ENCODE results near the gene ADGRD2. TPM values are rescaled to one million over a fixed set of nuclear protein-coding genes. Genes with fewer than 3 reads are reported as not detected.

ADGRD2 gene
- total RNA-seq, 1 experiment from 2014 or later, result 1.5 TPM

DNA sequence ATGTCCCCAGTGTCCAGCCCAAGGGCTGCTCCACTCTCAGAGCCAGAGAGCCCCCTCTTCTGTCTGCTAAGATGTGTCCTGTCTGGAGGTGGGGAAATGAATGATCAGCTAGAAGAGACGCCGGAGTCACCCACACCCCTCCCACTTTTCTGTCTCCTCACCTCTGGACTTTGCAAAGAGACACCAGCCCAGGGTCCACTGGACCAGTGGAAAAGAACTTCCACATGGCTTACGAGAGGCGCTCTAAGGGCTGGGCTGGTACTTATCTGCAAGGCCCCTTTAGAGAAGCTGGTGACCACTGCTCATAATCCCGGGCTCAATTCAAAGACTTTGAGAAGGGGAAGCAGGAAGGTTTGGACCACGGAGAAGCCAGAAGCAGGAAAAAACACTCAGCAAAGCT, 47.8 kb downstream of the ADGRD2 start:
- Histone ChIP-seq H2BK20ac (ENCODE audit: low read depth, low read length, poor library complexity, severe bottlenecking) (no peak overlapping the region), H3K9ac (ENCODE audit: extremely low read depth, insufficient read length, low read length) (no peak overlapping the region), H3K56ac (ENCODE audit: insufficient read length, low read depth, low read length) (no peak overlapping the region), H4K5ac (ENCODE audit: insufficient read length, low read depth, low read length) (no peak overlapping the region), H3K18ac (ENCODE audit: insufficient read length, low read depth, low read length) (no peak overlapping the region), H4K20me1 (ENCODE audit: control insufficient read depth, insufficient read depth, insufficient read length) (no peaks in the 10 kb centered on the region), H3K23ac (ENCODE audit: insufficient read length, low read depth, low read length) (no peak overlapping the region), H2BK120ac (ENCODE audit: low read depth, low read length, poor library complexity, severe bottlenecking) (no peak overlapping the region), H3K14ac (ENCODE audit: insufficient read depth, low read length) (no peak overlapping the region), H2BK15ac (ENCODE audit: low read depth, low read length) (no peak overlapping the region), H3K4me2 (ENCODE audit: insufficient read depth, insufficient read length, low read length) (no peak overlapping the region), H3K79me2 (ENCODE audit: insufficient read depth, low read length) (no peaks in the 10 kb centered on the region), H2AFZ (ENCODE audit: low read length) (no peak overlapping the region), H3K4me1 (ENCODE audit: insufficient read depth, low read length) (no peaks in the 10 kb centered on the region), H3K79me1 (ENCODE audit: insufficient read depth, low read depth, low read length, poor library complexity, severe bottlenecking) (no peaks in the 10 kb centered on the region), H3T11ph (ENCODE audit: low read length) (no peak overlapping the region), H3K27ac (ENCODE audit: insufficient read length, low read depth, low read length) (no peak overlapping the region), H4K8ac (replicated peaks; ENCODE audit: insufficient read length, low read depth, low read length) (no peak overlapping the region), H3K23me2 (ENCODE audit: insufficient read length, low read depth, low read length, poor library complexity, severe bottlenecking) (no peaks in the 10 kb centered on the region), H3K27me3 (ENCODE audit: insufficient read depth, low read length) (peaks cover 13% of the 10 kb centered on the region), H3K9me3 (ENCODE audit: control insufficient read depth, low read depth, low read length) (no peaks in the 10 kb centered on the region), H2BK12ac (ENCODE audit: insufficient read length, low read depth, low read length) (no peak overlapping the region), H3K4ac (ENCODE audit: low read depth, low read length) (no peak overlapping the region), H4K91ac (ENCODE audit: insufficient read length, low read depth, low read length) (no peak overlapping the region), H2AK5ac (ENCODE audit: insufficient read length, low read length) (no peak overlapping the region), H2BK5ac (ENCODE audit: insufficient read length, low read length) (no peak overlapping the region)
- Mint-ChIP-seq H3K4me1 (peaks cover 0 to 25% of the 10 kb centered on the region in 2 experiments; a peak in 2 of 4 replicates), H3K27me3 (ENCODE audit: low read depth) (peaks cover 46% of the 10 kb centered on the region), H3K27ac (peak overlapping the region in 1 of 3 experiments; percentile 67; a peak in 1 of 7 replicates), H3K36me3 (ENCODE audit: insufficient read depth in 1 of 3, low read depth in 3 of 3) (no peaks in the 10 kb centered on the region), H3K9me3 (no peaks in the 10 kb centered on the region), H3K4me3 (no peak overlapping the region; a peak in 1 of 5 replicates)
- no peak for DNase-seq
- TF ChIP-seq, protein P1, sequence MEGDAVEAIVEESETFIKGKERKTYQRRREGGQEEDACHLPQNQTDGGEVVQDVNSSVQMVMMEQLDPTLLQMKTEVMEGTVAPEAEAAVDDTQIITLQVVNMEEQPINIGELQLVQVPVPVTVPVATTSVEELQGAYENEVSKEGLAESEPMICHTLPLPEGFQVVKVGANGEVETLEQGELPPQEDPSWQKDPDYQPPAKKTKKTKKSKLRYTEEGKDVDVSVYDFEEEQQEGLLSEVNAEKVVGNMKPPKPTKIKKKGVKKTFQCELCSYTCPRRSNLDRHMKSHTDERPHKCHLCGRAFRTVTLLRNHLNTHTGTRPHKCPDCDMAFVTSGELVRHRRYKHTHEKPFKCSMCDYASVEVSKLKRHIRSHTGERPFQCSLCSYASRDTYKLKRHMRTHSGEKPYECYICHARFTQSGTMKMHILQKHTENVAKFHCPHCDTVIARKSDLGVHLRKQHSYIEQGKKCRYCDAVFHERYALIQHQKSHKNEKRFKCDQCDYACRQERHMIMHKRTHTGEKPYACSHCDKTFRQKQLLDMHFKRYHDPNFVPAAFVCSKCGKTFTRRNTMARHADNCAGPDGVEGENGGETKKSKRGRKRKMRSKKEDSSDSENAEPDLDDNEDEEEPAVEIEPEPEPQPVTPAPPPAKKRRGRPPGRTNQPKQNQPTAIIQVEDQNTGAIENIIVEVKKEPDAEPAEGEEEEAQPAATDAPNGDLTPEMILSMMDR (conservative IDR thresholded peaks at IDR 0.05), result no peak
- no CpG with 5 or more reads among the region's 6 CpGs for WGBS (ENCODE audit: extremely low coverage, insufficient read length, low lambda C conversion rate)

Measured in H9 (cell line).